Posterior cingulate gyrus (tissue), 11 donors: Measurements from ENCODE around the gene GRSF1.

Experiments
- DNase-seq, 10 donors: peaks; one replicate each; pipeline versions ENCODE4 v3.0.0 to v3.0.0-alpha.2; 2020 to 2021; ENCODE audit warnings: mixed read lengths in 3 of 10
- intact Hi-C: fragments of 100-400 bp; cut with DNase I; formaldehyde crosslinking; loops from one replicate; pipeline ENCODE4 v1.15.1; 2023

The GRSF1 gene

GRCh38 chr4:70768301-70768948 is 71.3 kb downstream of the GRSF1 start:
- intact Hi-C loops = no loop called here
- no peak for DNase-seq
